Nephron progenitor cell (in vitro differentiated cells): Measurements from ENCODE around the gene PPP1R36.
A peak's percentile ranks its signal among the peaks of the same experiment; 100 is the strongest.

Experiments
- DNase-seq: peaks from one replicate; pipeline ENCODE4 v3.0.0; 2021
- H3K27ac Mint-ChIP-seq: 2 replicates; pipeline ENCODE4 v1.8.0; 2021; ENCODE audit warnings: mild to moderate bottlenecking, moderate library complexity, mixed read lengths
- H3K27me3 Mint-ChIP-seq: 2 replicates; pipeline ENCODE4 v1.8.0; 2021; ENCODE audit warnings: mild to moderate bottlenecking, low read depth, mixed read lengths; ENCODE audit not compliant: poor library complexity
- H3K36me3 Mint-ChIP-seq: 2 replicates; pipeline ENCODE4 v1.8.0; 2021; ENCODE audit warnings: low read depth, mixed read lengths
- H3K4me1 Mint-ChIP-seq: 2 replicates; pipeline ENCODE4 v1.8.0; 2021; ENCODE audit warnings: mixed read lengths
- H3K4me3 Mint-ChIP-seq: 2 replicates; pipeline ENCODE4 v1.8.0; 2021; ENCODE audit warnings: mild to moderate bottlenecking, moderate library complexity, mixed read lengths
- H3K9me3 Mint-ChIP-seq: 2 replicates; pipeline ENCODE4 v1.8.0; 2021; ENCODE audit warnings: mild to moderate bottlenecking, moderate library complexity, mixed read lengths
- TF ChIP-seq, protein P1 (sequence below): fragments of 200-600 bp; sonication (generic); IDR thresholded peaks from 2 replicates; pipeline ENCODE4 v1.5.0; 2021; ENCODE audit warnings: antibody characterized with exemption

The PPP1R36 gene

DNA sequence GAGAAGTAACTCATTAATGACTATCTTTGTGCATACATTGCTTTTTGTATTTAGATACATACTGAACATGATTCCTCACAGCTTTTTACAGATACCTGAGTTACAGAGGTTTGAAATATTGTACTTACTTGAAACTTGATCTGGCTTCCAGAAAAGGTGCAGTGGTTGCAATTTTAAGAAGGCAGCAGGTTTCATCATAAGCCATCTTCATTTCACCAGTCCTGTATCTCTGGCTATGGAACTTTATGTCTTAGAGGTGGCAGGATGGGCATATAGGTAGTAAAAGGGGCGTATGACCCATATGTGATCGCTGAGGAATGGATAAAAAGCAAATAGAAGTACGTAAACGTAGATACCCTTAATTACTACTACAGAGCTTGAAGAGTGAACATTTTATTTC is 31.5 kb upstream of the PPP1R36 start:
- Mint-ChIP-seq H3K4me1 (no peaks in the 10 kb centered on the region), H3K27me3 (no peaks in the 10 kb centered on the region), H3K9me3 (no peaks in the 10 kb centered on the region), H3K4me3 (no peak overlapping the region), H3K27ac (no peak overlapping the region), H3K36me3 (peaks cover 16% of the 10 kb centered on the region)
- TF ChIP-seq, protein P1, sequence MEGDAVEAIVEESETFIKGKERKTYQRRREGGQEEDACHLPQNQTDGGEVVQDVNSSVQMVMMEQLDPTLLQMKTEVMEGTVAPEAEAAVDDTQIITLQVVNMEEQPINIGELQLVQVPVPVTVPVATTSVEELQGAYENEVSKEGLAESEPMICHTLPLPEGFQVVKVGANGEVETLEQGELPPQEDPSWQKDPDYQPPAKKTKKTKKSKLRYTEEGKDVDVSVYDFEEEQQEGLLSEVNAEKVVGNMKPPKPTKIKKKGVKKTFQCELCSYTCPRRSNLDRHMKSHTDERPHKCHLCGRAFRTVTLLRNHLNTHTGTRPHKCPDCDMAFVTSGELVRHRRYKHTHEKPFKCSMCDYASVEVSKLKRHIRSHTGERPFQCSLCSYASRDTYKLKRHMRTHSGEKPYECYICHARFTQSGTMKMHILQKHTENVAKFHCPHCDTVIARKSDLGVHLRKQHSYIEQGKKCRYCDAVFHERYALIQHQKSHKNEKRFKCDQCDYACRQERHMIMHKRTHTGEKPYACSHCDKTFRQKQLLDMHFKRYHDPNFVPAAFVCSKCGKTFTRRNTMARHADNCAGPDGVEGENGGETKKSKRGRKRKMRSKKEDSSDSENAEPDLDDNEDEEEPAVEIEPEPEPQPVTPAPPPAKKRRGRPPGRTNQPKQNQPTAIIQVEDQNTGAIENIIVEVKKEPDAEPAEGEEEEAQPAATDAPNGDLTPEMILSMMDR: no peak
- no peak for DNase-seq

DNA sequence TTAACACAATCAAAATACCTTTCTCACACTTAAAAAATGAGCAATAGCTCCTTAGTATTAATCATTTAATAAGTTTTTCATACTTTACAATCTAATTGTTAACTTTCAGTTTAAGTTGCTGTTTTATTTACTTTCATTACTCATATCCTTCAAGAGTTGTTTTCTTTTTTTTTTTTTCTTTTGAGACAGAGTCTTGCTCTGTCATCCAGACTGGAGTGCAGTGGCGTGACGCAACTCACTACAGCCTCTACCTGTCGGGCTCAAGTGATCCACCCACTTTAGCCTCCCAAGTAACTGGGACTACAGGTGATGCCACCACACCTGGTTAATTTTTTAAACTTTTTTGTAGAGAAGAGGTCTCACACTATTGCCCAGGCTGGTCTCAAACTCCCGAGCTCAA is 29.1 kb upstream of the PPP1R36 start:
- Mint-ChIP-seq H3K9me3 (no peaks in the 10 kb centered on the region), H3K27me3 (no peaks in the 10 kb centered on the region)

DNA sequence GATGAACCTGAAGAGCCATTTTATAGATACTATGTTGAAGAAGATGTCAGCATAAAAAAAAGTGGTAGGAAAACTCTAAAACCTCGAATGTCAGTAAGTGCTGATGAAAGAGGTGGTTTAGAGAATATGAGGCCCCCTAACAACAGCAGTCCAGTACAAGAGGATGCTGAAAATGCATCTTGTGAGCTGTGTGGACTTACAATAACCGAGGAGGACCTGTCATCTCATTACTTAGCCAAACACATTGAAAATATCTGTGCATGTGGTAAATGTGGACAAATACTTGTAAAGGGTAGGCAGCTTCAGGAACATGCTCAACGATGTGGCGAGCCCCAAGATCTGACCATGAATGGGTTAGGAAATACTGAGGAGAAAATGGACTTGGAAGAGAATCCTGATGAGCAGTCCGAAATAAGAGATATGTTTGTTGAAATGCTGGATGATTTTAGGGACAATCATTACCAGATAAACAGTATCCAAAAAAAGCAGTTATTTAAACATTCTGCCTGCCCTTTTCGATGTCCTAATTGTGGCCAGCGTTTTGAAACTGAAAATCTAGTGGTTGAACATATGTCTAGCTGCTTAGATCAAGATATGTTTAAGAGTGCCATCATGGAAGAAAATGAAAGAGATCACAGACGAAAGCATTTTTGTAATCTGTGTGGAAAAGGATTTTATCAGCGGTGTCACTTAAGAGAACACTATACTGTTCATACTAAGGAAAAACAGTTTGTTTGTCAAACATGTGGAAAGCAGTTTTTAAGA is 27.0 kb upstream of the PPP1R36 start:
- Mint-ChIP-seq H3K27me3 (no peaks in the 10 kb centered on the region), H3K36me3 (peaks cover 29% of the 10 kb centered on the region), H3K27ac (no peak overlapping the region), H3K9me3 (no peaks in the 10 kb centered on the region), H3K4me1 (peaks cover 4% of the 10 kb centered on the region), H3K4me3 (no peak overlapping the region)
- no peak for DNase-seq
- TF ChIP-seq, protein P1: no peak

More for the DNA sequence above, 29.1 kb upstream of the PPP1R36 start:
- Mint-ChIP-seq H3K4me3 (no peak overlapping the region), H3K36me3 (peaks cover 19% of the 10 kb centered on the region), H3K4me1 (no peaks in the 10 kb centered on the region), H3K27ac (no peak overlapping the region)
- TF ChIP-seq, protein P1: no peak
- DNase-seq: no peak

DNA sequence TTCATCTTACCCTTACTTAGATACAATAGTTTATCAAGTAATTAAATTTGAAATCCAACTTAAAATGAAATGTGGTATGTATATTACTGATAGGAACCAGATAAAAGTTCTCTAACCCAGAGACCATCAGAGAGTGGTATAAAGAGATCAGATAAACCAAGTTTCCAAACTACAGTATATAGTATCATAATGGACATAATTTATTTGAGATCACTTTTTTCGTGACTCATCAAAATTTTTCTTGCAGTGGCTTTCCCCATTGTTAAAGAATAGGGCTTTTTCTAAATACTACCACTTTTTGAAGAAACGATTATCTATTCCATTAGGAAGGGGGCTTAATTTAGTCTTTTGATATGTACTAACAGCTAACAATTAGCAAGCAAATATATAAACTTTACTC is 24.4 kb upstream of the PPP1R36 start:
- TF ChIP-seq, protein P1: no peak
- DNase-seq: no peak
- Mint-ChIP-seq H3K36me3 (peaks cover 38% of the 10 kb centered on the region), H3K4me3 (no peak overlapping the region), H3K9me3 (no peaks in the 10 kb centered on the region), H3K27me3 (no peaks in the 10 kb centered on the region), H3K4me1 (peaks cover 4% of the 10 kb centered on the region), H3K27ac (no peak overlapping the region)

DNA sequence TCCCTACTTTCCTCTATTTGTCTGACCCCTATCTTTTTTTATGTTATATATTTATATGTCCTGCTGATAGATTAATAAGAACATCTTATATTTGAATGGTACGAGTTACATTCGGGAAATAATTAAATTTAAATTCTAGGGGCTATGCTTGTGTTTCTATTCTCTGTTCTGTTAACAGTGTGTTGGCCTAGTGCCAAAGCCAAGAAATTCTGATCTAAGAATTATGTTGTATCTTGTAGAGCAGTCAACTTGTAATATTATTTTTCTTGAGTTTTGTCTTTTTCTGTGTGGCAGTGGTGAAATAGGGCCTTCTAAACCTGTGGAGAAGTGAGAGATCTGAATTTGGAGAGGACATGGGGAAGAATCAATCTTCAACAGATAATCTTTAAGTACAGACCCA is 18.2 kb upstream of the PPP1R36 start:
- DNase-seq: no peak
- no peak overlapping the region for H3K4me3 Mint-ChIP-seq
- H3K27me3 Mint-ChIP-seq: no peaks in the 10 kb centered on the region
- no peaks in the 10 kb centered on the region for H3K4me1 Mint-ChIP-seq
- TF ChIP-seq, protein P1: no peak
- peaks cover 21% of the 10 kb centered on the region for H3K36me3 Mint-ChIP-seq
- peak overlapping the region; percentile 13 for H3K27ac Mint-ChIP-seq
- H3K9me3 Mint-ChIP-seq: no peaks in the 10 kb centered on the region
